ENCODE measurements around the gene CDH13.

GRCh38 chr16:83219285-83219684 lies 592.5 kb downstream of the CDH13 start:
- TF ChIP-seq RAD21 (IDR thresholded peaks at IDR 0.05; ENCODE audit: insufficient read depth, low read depth, low read length) (no peak), EZH2 (IDR thresholded peaks at IDR 0.05; ENCODE audit: borderline replicate concordance, control insufficient read depth, low read depth, low read length) (no peak), TBL1XR1 (IDR thresholded peaks at IDR 0.05; ENCODE audit: low read depth, low read length) (no peak), NR2F1 (conservative IDR thresholded peaks at IDR 0.05) (no peak), CEBPB (IDR thresholded peaks at IDR 0.05; ENCODE audit: borderline replicate concordance in 1 of 2, low read depth in 2 of 2, low read length in 2 of 2) (no peak), GABPA (IDR thresholded peaks at IDR 0.05; ENCODE audit: low read depth) (no peak), YBX1 (IDR thresholded peaks at IDR 0.05) (no peak)
- TF ChIP-seq, protein P1, sequence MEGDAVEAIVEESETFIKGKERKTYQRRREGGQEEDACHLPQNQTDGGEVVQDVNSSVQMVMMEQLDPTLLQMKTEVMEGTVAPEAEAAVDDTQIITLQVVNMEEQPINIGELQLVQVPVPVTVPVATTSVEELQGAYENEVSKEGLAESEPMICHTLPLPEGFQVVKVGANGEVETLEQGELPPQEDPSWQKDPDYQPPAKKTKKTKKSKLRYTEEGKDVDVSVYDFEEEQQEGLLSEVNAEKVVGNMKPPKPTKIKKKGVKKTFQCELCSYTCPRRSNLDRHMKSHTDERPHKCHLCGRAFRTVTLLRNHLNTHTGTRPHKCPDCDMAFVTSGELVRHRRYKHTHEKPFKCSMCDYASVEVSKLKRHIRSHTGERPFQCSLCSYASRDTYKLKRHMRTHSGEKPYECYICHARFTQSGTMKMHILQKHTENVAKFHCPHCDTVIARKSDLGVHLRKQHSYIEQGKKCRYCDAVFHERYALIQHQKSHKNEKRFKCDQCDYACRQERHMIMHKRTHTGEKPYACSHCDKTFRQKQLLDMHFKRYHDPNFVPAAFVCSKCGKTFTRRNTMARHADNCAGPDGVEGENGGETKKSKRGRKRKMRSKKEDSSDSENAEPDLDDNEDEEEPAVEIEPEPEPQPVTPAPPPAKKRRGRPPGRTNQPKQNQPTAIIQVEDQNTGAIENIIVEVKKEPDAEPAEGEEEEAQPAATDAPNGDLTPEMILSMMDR (IDR thresholded peaks at IDR 0.05 in 2 of 3, conservative IDR thresholded peaks at IDR 0.05 in 1 of 3; ENCODE audit: control insufficient read depth in 2 of 3, extremely low read depth in 1 of 3, insufficient read depth in 1 of 3, low read depth in 3 of 3, low read length in 3 of 3) = no peak
- TF ChIP-seq, protein P2, sequence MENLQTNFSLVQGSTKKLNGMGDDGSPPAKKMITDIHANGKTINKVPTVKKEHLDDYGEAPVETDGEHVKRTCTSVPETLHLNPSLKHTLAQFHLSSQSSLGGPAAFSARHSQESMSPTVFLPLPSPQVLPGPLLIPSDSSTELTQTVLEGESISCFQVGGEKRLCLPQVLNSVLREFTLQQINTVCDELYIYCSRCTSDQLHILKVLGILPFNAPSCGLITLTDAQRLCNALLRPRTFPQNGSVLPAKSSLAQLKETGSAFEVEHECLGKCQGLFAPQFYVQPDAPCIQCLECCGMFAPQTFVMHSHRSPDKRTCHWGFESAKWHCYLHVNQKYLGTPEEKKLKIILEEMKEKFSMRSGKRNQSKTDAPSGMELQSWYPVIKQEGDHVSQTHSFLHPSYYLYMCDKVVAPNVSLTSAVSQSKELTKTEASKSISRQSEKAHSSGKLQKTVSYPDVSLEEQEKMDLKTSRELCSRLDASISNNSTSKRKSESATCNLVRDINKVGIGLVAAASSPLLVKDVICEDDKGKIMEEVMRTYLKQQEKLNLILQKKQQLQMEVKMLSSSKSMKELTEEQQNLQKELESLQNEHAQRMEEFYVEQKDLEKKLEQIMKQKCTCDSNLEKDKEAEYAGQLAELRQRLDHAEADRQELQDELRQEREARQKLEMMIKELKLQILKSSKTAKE (IDR thresholded peaks at IDR 0.05; ENCODE audit: low read depth, poor library complexity, severe bottlenecking) = no peak
- TF ChIP-seq, protein P3, sequence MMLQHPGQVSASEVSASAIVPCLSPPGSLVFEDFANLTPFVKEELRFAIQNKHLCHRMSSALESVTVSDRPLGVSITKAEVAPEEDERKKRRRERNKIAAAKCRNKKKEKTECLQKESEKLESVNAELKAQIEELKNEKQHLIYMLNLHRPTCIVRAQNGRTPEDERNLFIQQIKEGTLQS (IDR thresholded peaks at IDR 0.05; ENCODE audit: borderline replicate concordance, extremely low read depth, low read depth, low read length) = no peak
